ENCODE results near the gene KLHL22.

Gene KLHL22

GRCh38 chr22:20530368-20531153, 35.0 kb upstream of the KLHL22 start:
- H3K4me2 ChIP-seq (ENCODE audit: low read length): no peak overlapping the region
- peaks cover 82% of the 10 kb centered on the region for H4K20me1 ChIP-seq (ENCODE audit: insufficient read depth, low read length)
- H3K9ac ChIP-seq (ENCODE audit: low read length): no peak overlapping the region
- no peaks in the 10 kb centered on the region for H3K27me3 ChIP-seq (ENCODE audit: low read depth, low read length)
- H3K36me3 ChIP-seq (replicated peaks; ENCODE audit: low read depth, low read length): peaks cover 34% of the 10 kb centered on the region
- no peak overlapping the region for H2AFZ ChIP-seq (ENCODE audit: low read depth, low read length)
- H3K79me2 ChIP-seq (ENCODE audit: low read length): peaks cover 91% of the 10 kb centered on the region
- H3K27ac ChIP-seq (ENCODE audit: low read length): no peak overlapping the region
- H3K4me1 ChIP-seq (ENCODE audit: low read length): no peaks in the 10 kb centered on the region
- no peak overlapping the region for H3K4me3 ChIP-seq (ENCODE audit: low read length)
- no peak for TF ChIP-seq EZH2phosphoT487 (IDR thresholded peaks at IDR 0.05; ENCODE audit: low read depth)
- no peak for TF ChIP-seq CTCF (IDR thresholded peaks at IDR 0.05; ENCODE audit: low read depth, low read length)
- no peaks in the 10 kb centered on the region for H3K9me3 ChIP-seq (ENCODE audit: insufficient read depth, low read length)

- Histone ChIP-seq H3K4me3 (ENCODE audit: low read length) (no peak overlapping the region), H3K27ac (ENCODE audit: low read length) (no peak overlapping the region), H3K9me3 (ENCODE audit: insufficient read depth, low read length) (no peaks in the 10 kb centered on the region), H3K79me2 (ENCODE audit: low read length) (peaks cover 90% of the 10 kb centered on the region), H3K4me1 (ENCODE audit: low read length) (peaks cover 3% of the 10 kb centered on the region), H3K9ac (ENCODE audit: low read length) (no peak overlapping the region), H2AFZ (ENCODE audit: low read depth, low read length) (no peak overlapping the region), H3K27me3 (ENCODE audit: low read depth, low read length) (no peaks in the 10 kb centered on the region), H4K20me1 (ENCODE audit: insufficient read depth, low read length) (peaks cover 74% of the 10 kb centered on the region), H3K36me3 (replicated peaks; ENCODE audit: low read depth, low read length) (peaks cover 33% of the 10 kb centered on the region), H3K4me2 (ENCODE audit: low read length) (no peak overlapping the region)
- no peak for TF ChIP-seq CTCF (IDR thresholded peaks at IDR 0.05; ENCODE audit: low read depth, low read length)
- no peak for TF ChIP-seq EZH2phosphoT487 (IDR thresholded peaks at IDR 0.05; ENCODE audit: low read depth)
Observed at GRCh38 chr22:20528405-20528978, 32.9 kb upstream of the KLHL22 start.

DNA sequence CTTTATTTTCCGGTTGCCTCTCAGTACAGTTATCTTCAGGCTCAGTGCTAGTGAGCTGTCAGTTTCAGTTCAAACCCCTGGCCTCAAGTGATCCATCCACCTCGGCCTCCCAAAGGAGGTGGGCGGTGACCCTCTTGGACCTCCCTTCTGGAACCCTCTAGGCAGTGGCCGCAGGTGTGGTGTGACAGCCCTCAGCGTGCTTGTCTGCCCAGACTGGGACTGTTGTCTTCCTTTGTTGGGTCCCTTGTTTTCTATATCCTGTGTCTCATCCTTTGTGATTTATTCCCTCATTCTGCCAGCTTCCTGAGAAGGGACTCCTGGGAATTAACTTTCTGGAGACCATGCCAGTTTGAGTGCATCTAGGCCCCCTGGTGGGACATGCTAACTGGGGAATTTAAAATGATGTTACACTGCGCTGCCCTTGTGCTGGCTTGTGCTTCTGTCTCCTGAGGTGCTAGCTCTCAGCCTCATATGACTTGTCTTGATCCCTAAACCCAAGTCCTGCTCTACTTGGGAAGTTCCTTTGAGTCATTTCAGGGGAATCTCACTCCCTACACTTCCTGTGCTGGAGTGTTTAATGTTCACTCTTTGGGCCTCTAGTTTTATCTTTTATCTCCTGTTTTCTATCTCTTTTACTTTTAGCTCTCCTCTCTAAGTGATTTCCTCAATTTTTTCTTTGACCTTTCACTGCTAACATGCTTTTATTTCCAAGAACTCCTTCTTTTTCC, 31.2 kb upstream of the KLHL22 start:
- H3K79me2 ChIP-seq (ENCODE audit: low read length): peaks cover 90% of the 10 kb centered on the region
- H3K9ac ChIP-seq (ENCODE audit: low read length): no peak overlapping the region
- H3K4me1 ChIP-seq (ENCODE audit: low read length): peaks cover 20% of the 10 kb centered on the region
- no peak overlapping the region for H3K27ac ChIP-seq (ENCODE audit: low read length)
- no peak overlapping the region for H3K4me3 ChIP-seq (ENCODE audit: low read length)
- H4K20me1 ChIP-seq (ENCODE audit: insufficient read depth, low read length): peaks cover 74% of the 10 kb centered on the region
- H3K27me3 ChIP-seq (ENCODE audit: low read depth, low read length): no peaks in the 10 kb centered on the region
- H3K4me2 ChIP-seq (ENCODE audit: low read length): no peak overlapping the region
- TF ChIP-seq EZH2phosphoT487 (IDR thresholded peaks at IDR 0.05; ENCODE audit: low read depth) (no peak), CTCF (IDR thresholded peaks at IDR 0.05; ENCODE audit: low read depth, low read length) (no peak)
- peaks cover 42% of the 10 kb centered on the region for H3K36me3 ChIP-seq (replicated peaks; ENCODE audit: low read depth, low read length)
- no peaks in the 10 kb centered on the region for H3K9me3 ChIP-seq (ENCODE audit: insufficient read depth, low read length)
- no peak overlapping the region for H2AFZ ChIP-seq (ENCODE audit: low read depth, low read length)

DNA sequence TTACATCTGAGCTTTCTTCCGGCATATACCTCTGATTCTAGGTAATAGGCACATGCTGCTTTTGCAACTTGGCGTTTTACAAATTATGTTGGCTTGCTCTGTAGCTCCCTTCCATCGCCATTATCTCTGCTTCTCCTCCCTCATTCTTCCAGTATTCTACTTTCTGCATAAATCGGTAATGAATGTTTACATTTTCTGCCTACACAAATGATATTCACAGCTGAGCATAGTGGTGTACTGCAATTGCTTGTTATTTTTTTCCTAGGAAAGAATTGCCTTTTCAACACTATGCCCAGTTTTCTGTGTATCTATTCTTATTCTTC, 30.7 kb upstream of the KLHL22 start:
- H4K20me1 ChIP-seq (ENCODE audit: insufficient read depth, low read length): peaks cover 71% of the 10 kb centered on the region
- H3K36me3 ChIP-seq (replicated peaks; ENCODE audit: low read depth, low read length): peaks cover 38% of the 10 kb centered on the region
- H3K9me3 ChIP-seq (ENCODE audit: insufficient read depth, low read length): no peaks in the 10 kb centered on the region
- TF ChIP-seq EZH2phosphoT487 (IDR thresholded peaks at IDR 0.05; ENCODE audit: low read depth): no peak
- no peak for TF ChIP-seq CTCF (IDR thresholded peaks at IDR 0.05; ENCODE audit: low read depth, low read length)
- H3K4me3 ChIP-seq (ENCODE audit: low read length): no peak overlapping the region
- peaks cover 87% of the 10 kb centered on the region for H3K79me2 ChIP-seq (ENCODE audit: low read length)
- H3K27me3 ChIP-seq (ENCODE audit: low read depth, low read length): no peaks in the 10 kb centered on the region
- H3K9ac ChIP-seq (ENCODE audit: low read length): no peak overlapping the region
- H3K4me2 ChIP-seq (ENCODE audit: low read length): no peak overlapping the region
- no peak overlapping the region for H3K27ac ChIP-seq (ENCODE audit: low read length)
- peaks cover 20% of the 10 kb centered on the region for H3K4me1 ChIP-seq (ENCODE audit: low read length)
- H2AFZ ChIP-seq (ENCODE audit: low read depth, low read length): no peak overlapping the region
